Muscle of arm (tissue), 12 donors: Measurements from ENCODE around the gene MRPS5. TPM values are rescaled to one million over a fixed set of nuclear protein-coding genes. Genes with fewer than 3 reads are reported as not detected.
"Not testable (repeated sequence)": the region's sequence is repeated elsewhere in the genome, so short reads cannot be mapped to it uniquely, and the experiment has no call there.

Experiments used
- DNase-seq: peaks from one replicate; pipeline ENCODE4 v3.0.0-alpha.2; 2013
- polyA plus RNA-seq, 12 donors: library from polyadenylated mRNA; unstranded; fragments of 120-200 nt; gene quantifications; one replicate each; pipeline ENCODE4 v1.2.1, GENCODE V29; 2013; ENCODE audit not compliant: insufficient read length in 12 of 12

Gene MRPS5
- polyA plus RNA-seq, 12 donors: 41.2 to 81.5 (median 58.5) TPM; not detected in 1

- no peak for DNase-seq
Measured at GRCh38 chr2:95104606-95105005, 17.0 kb downstream of the MRPS5 start.

GRCh38 chr2:95099910-95100309, 21.7 kb downstream of the MRPS5 start:
- no peak for DNase-seq

- DNase-seq: not testable (repeated sequence)
Measured at GRCh38 chr2:95098273-95098672, 23.3 kb downstream of the MRPS5 start.

DNA sequence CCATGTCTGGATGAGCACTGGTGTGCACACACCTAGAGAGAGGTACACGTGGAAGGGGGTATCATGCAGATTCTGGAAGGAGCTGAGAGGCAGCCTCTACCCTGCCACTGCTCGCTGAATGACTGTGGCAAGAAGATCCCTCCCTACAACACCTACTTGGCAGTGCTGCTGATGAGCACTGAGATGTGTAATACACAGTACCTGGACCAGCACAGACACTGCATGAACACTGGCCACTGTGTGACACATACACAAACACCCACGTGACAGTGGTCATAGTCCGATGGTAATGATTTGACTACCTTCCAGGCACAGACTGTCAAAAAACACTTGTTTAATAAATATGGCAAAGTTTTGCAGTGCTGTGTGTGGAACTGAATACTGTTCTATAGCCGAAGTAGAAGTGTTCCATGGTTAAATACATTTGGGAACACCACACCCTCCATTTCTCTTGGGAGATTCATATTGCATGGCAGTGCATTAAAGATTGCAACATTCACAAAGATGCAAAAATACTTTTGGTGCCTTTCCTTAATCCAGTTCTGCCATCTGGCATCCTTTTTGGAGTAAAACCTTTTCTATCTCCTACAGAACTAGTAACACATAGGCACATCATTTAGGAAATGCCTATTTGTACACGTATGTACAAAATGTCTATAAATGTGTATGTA, 29.6 kb downstream of the MRPS5 start:
- DNase-seq: no peak

DNA sequence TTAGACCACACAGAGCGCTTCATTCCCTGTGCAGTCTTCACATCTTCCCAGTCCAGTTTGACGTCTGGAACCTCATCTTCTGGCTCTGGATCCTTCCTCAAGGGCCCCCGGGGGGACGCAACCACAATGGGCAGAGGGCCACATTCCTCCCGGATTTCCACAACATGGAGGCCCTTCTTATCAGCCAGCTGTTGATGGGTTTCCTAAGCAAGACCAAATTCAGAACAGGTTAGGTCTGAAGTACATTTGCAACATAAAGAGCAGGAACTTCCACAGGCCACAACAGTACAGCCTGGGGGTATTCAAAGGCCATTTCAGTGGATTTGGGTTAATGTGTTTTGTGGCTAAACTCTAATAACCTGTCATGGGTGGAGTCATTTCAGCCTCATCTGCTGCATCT, 34.2 kb downstream of the MRPS5 start:
- no peak for DNase-seq

- DNase-seq: no peak
Measured at GRCh38 chr2:95086017-95086416, 35.6 kb downstream of the MRPS5 start.

- DNase-seq: no peak
Measured at GRCh38 chr2:95082477-95082876, 39.1 kb downstream of the MRPS5 start.

DNA sequence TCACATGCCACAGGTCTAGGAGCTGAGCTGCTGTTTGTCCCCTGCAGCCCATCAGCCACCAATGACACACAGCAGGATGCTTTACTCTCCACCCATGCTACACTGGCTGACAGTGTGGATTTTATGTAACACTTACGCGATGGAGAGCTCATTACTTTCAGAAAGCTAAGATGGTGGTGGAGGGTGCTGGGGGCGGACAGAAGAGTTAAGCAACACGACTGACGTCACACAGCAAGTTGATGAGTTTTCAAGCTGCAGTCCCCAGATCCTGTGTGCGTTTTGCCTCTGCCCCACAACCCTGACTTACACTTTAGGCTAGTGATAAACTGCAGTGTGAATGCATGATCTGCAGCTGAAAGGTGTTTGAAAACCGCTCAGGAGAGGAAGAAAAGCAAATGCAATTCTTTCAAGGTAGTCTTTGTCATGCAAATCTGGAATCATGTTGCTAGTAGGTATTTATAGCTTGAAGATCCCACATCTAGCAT, 42.4 kb downstream of the MRPS5 start:
- DNase-seq: no peak

GRCh38 chr2:95077861-95078603, 43.6 kb downstream of the MRPS5 start:
- DNase-seq: no peak

GRCh38 chr2:95077530-95077825, 44.1 kb downstream of the MRPS5 start:
- DNase-seq: no peak

DNA sequence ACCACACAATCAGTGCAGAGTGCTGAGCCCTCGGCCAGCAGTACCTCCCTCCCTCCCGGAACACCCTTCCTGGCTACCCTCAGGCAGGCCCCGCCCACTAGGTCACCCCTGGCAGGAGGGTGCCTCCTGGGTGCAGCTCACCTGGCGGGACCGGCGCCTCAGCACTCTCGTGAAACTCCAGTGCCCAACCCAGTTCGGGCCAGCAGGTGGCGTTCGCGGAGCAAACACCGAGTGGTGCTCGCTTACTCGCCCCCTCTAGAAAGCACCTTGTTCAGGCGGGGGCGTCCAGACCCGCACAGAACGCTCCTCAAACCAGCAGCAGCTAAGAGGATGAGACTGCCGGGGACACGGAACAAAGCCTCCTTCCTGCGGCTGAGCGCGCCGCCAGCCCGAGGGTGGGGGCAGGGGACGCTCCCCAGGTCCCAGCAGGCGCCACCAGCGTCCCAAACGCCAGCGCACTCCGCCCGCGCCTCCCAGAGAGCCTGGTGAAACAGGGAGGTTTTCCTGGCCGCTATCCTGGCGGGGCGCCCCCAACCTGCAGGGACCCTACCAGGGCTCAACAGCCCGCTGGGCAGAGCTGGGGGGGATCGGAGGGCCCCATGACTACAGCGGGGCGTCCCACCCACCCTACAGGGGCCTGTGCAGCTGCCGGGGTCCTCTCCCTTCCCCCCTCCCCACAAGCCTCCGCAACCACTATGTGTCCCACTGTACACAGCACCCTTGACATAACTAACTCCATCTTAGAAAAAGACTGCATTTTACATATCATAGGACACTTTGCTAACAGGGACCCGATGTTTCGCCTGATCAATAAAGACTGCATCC, 44.7 kb downstream of the MRPS5 start:
- peak; percentile 44 for DNase-seq

GRCh38 chr2:95075440-95076132, 46.0 kb downstream of the MRPS5 start:
- DNase-seq: no peak

- DNase-seq: no peak
Measured at GRCh38 chr2:95074663-95075439, 46.8 kb downstream of the MRPS5 start.

DNA sequence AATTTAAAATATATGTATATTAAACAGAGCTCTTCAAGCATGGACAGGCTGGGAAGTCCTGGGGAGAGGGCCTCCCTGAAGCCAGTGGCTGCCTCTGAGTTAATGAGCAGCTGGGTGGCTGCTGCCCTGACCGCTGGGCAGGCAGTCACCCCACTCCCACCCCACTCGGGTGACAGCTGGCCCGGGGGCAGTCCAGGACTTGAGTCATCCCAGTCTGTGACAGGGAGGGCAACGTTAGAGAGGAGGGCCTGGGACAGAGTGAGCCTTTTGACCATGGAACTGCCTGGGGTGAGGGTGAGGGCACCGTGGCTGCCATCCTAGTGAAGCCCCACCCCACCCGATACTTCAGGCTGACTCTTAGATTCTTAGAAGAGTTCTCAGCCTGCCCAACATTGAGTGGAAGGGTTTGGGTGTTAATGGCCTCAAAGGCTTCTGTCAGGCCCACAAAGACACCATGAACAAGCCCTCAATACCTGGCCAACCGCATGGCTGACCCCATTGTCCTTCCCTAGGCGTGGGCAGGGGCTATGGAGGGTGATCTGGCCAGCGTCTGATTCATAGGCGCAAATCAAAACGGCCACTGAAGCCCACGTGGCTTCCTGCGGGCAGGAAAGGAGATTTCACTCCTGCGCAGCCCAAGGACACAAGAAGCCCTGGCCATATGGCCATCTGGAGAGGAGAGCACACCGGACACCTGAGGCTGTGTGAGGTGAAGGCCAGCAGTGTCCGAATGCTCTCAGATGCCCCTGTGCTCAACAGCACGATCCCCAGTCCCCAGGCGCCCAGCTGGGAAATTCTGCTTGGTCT, 47.5 kb downstream of the MRPS5 start:
- DNase-seq: no peak

DNA sequence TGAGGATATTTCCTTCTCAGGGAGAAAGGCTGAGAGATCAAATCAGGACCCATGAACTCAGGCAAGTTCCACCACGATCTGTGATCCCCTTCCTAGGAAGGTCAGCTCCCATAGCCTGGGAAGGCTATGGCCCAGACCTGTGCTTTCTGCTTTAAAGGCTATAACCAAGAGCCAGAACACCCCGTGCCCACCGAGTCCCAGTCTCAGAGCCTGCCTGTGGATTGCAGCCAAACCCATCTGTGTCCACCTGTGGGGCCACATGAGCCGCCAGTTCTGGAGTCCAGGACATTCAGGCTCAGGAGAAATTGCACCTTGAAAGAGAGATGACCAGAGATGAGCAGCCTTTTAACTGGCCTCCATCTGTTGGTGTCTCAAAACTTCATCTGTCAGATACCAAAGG, 49.2 kb downstream of the MRPS5 start:
- DNase-seq: no peak

- no peak for DNase-seq
Measured at GRCh38 chr2:95071856-95072255, 49.8 kb downstream of the MRPS5 start.

GRCh38 chr2:95069465-95069864, 52.1 kb downstream of the MRPS5 start:
- DNase-seq: no peak

- DNase-seq: no peak
Measured at GRCh38 chr2:95068256-95068655, 53.4 kb downstream of the MRPS5 start.

DNA sequence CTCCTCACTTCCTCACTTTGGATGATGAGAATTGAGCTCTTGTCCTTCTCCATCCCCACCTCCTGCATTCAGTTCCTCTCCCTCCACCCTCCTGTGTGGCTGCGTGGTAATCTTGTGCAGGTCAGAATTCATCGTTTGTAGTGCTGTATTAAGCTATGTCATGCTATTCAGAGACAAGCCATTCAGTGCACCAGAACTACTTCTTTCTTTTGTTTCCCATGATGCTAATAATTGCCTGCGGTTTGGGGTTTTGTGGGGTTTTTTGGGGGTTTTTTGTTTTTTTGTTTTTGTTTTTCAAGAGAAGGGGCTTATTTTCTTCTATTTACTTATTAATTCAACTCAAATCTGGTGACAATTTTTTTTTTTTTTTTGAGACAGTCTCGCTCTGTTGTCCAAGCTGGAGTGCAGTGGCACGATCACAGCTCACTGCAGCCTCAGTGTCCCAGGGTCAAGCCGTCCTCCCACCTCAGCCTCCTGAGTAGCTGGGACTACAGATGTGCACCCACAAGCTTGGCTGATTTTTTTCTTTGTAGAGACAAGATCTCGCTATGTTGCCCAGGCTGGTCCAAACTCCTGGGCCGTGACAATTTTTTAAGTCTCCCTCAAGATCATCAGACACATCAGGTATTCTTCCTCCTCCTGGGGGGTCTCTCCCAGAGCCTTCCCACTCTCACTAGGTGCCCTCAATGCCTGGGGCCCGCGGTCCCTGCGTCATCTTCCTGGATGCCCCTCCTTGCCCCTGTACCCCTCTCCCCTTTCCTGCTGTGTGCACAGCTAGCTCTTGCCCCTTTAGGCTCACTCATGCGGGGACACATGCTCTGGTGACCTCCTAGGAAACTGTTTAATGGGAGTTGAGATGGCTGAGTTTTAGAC, 58.3 kb downstream of the MRPS5 start:
- DNase-seq: no peak
